OCI-LY1 (cell line): ENCODE measurements around the gene ACTR3.

Source experiments
- H2AFZ ChIP-seq: fragments of 200-600 bp; sonication (generic), shearing (Covaris generic); 2 replicates; pipeline ENCODE4 v1.6.0; 2014; ENCODE audit warnings: antibody characterized with exemption, mild to moderate bottlenecking, low read length
- H3F3A ChIP-seq: fragments of 200-600 bp; sonication (generic), shearing (Covaris generic); 2 replicates; pipeline ENCODE4 v1.6.0; 2014; ENCODE audit warnings: mild to moderate bottlenecking, antibody characterized with exemption, low read length, moderate library complexity; ENCODE audit not compliant: insufficient read depth
- H3K27ac ChIP-seq: fragments of 200-600 bp; sonication (generic); 2 replicates; pipeline ENCODE4 v1.5.1; 2014; ENCODE audit warnings: low read length, mixed run types, mild to moderate bottlenecking, low read depth; ENCODE audit not compliant: poor library complexity, severe bottlenecking
- H3K27me3 ChIP-seq: fragments of 200-600 bp; sonication (generic); 2 replicates; pipeline ENCODE4 v1.6.0; 2014; ENCODE audit warnings: antibody characterized with exemption, mild to moderate bottlenecking, low read length, moderate library complexity; ENCODE audit not compliant: insufficient read depth
- H3K36me3 ChIP-seq: fragments of 200-600 bp; sonication (generic); 2 replicates; pipeline ENCODE4 v1.6.1; 2014; ENCODE audit warnings: mild to moderate bottlenecking, antibody characterized with exemption, low read length, moderate library complexity, mixed read lengths; ENCODE audit not compliant: insufficient read depth
- H3K4me1 ChIP-seq: fragments of 200-600 bp; sonication (generic); 2 replicates; pipeline ENCODE4 v1.5.1; 2014; ENCODE audit warnings: mild to moderate bottlenecking, low read length, moderate library complexity; ENCODE audit not compliant: insufficient read depth, severe bottlenecking
- H3K4me2 ChIP-seq: fragments of 200-600 bp; sonication (generic), shearing (Covaris generic); 2 replicates; pipeline ENCODE4 v1.6.1; 2014; ENCODE audit warnings: low read length
- H3K4me3 ChIP-seq: fragments of 200-600 bp; sonication (generic); 2 replicates; pipeline ENCODE4 v1.5.1; 2014; ENCODE audit warnings: low read length, low read depth, mild to moderate bottlenecking, mixed read lengths; ENCODE audit not compliant: poor library complexity, severe bottlenecking
- H3K79me2 ChIP-seq: fragments of 200-600 bp; shearing (Covaris generic); 2 replicates; pipeline ENCODE4 v1.6.1; 2016; ENCODE audit warnings: mixed run types, low read length, mixed read lengths; ENCODE audit not compliant: insufficient read depth
- H3K9ac ChIP-seq: fragments of 200-600 bp; sonication (generic), shearing (Covaris generic); 2 replicates; pipeline ENCODE4 v1.6.1; 2014; ENCODE audit warnings: mild to moderate bottlenecking, low read length, mixed read lengths
- H3K9me2 ChIP-seq: fragments of 200-600 bp; sonication (generic), shearing (Covaris generic); 2 replicates; pipeline ENCODE4 v1.6.1; 2014; ENCODE audit warnings: low read depth, mild to moderate bottlenecking, low read length, mixed read lengths
- H3K9me3 ChIP-seq: fragments of 200-600 bp; shearing (Covaris generic); 2 replicates; pipeline ENCODE4 v1.6.1; 2014; ENCODE audit warnings: low read length, mixed read lengths
- H4K20me1 ChIP-seq: fragments of 200-600 bp; sonication (generic), shearing (Covaris generic); 2 replicates; pipeline ENCODE4 v1.6.0; 2016; ENCODE audit warnings: mild to moderate bottlenecking, low read length; ENCODE audit not compliant: insufficient read depth
- CTCF ChIP-seq: fragments of 200-600 bp; sonication (generic), shearing (Covaris generic); IDR thresholded peaks from 2 replicates; pipeline ENCODE4 v1.5.1; 2017; ENCODE audit warnings: mild to moderate bottlenecking, antibody characterized with exemption, low read length, moderate library complexity, mixed read lengths
- EZH2 ChIP-seq: fragments of 200-600 bp; sonication (generic), shearing (Covaris generic); IDR thresholded peaks from 2 replicates; pipeline ENCODE4 v1.8.0; 2017; ENCODE audit warnings: borderline replicate concordance, mixed run types, mild to moderate bottlenecking, antibody characterized with exemption, low read length, moderate library complexity, mixed read lengths

The ACTR3 gene

GRCh38 chr2:113895819-113896563 is 6.1 kb downstream of the ACTR3 start:
- H3K4me1 ChIP-seq: peaks cover 95% of the 10 kb centered on the region
- H3F3A ChIP-seq: no peaks in the 10 kb centered on the region
- peaks cover 6% of the 10 kb centered on the region; the same call in 1 of the 2 replicates for H4K20me1 ChIP-seq
- H3K79me2 ChIP-seq: peaks cover 99% of the 10 kb centered on the region
- no peak overlapping the region for H2AFZ ChIP-seq
- H3K27me3 ChIP-seq: no peaks in the 10 kb centered on the region
- H3K4me3 ChIP-seq: peak overlapping the region; percentile 82
- peaks cover 78% of the 10 kb centered on the region; the same call in 1 of the 2 replicates for H3K36me3 ChIP-seq
- H3K9me3 ChIP-seq: no peaks in the 10 kb centered on the region
- TF ChIP-seq EZH2: no peak
- no peaks in the 10 kb centered on the region for H3K9me2 ChIP-seq
- H3K27ac ChIP-seq: peak overlapping the region; percentile 94
- peak overlapping the region; percentile 7; the same call in 1 of the 2 replicates for H3K9ac ChIP-seq
- H3K4me2 ChIP-seq: peak overlapping the region; percentile 72

GRCh38 chr2:113896791-113897190 is 6.9 kb downstream of the ACTR3 start:
- H4K20me1 ChIP-seq: peaks cover 6% of the 10 kb centered on the region; the same call in 1 of the 2 replicates
- no peaks in the 10 kb centered on the region for H3F3A ChIP-seq
- H3K4me3 ChIP-seq: peak overlapping the region; percentile 82

GRCh38 chr2:113898081-113898480 is 8.2 kb downstream of the ACTR3 start:
- Histone ChIP-seq H2AFZ (no peak overlapping the region), H3K4me2 (peak overlapping the region; percentile 72), H3K27ac (no peak overlapping the region), H4K20me1 (peaks cover 6% of the 10 kb centered on the region; the same call in 1 of the 2 replicates), H3K4me3 (peak overlapping the region; percentile 82), H3K9ac (peak overlapping the region; percentile 27; the same call in 1 of the 2 replicates), H3K9me3 (no peaks in the 10 kb centered on the region), H3K9me2 (no peaks in the 10 kb centered on the region), H3F3A (no peaks in the 10 kb centered on the region; the same call in 1 of the 2 replicates), H3K79me2 (peaks cover 99% of the 10 kb centered on the region), H3K27me3 (no peaks in the 10 kb centered on the region), H3K4me1 (peaks cover 100% of the 10 kb centered on the region), H3K36me3 (peaks cover 71% of the 10 kb centered on the region)
- no peak for TF ChIP-seq EZH2
- no peak for TF ChIP-seq CTCF

More at GRCh38 chr2:113896791-113897190, 6.9 kb downstream of the ACTR3 start:
- H3K27me3 ChIP-seq: no peaks in the 10 kb centered on the region
- H3K4me2 ChIP-seq: peak overlapping the region; percentile 72
- peaks cover 99% of the 10 kb centered on the region for H3K79me2 ChIP-seq
- no peaks in the 10 kb centered on the region for H3K9me3 ChIP-seq
- TF ChIP-seq EZH2 (no peak), CTCF (no peak)
- H3K9ac ChIP-seq: no peak overlapping the region; the same call in 1 of the 2 replicates
- peaks cover 76% of the 10 kb centered on the region; the same call in 1 of the 2 replicates for H3K36me3 ChIP-seq
- no peak overlapping the region for H3K27ac ChIP-seq
- H2AFZ ChIP-seq: no peak overlapping the region
- peaks cover 100% of the 10 kb centered on the region for H3K4me1 ChIP-seq
- H3K9me2 ChIP-seq: no peaks in the 10 kb centered on the region
